Ishikawa (cell line): Measurements from ENCODE around the gene THRB.

Experiments
- CEBPB ChIP-seq: IDR thresholded peaks from 2 replicates; pipeline ENCODE4 v1.6.1; 2012
- CREB1 ChIP-seq: IDR thresholded peaks from 2 replicates; pipeline ENCODE4 v1.6.1; 2012; ENCODE audit warnings: low read depth
- EP300 ChIP-seq: IDR thresholded peaks from 2 replicates; pipeline ENCODE4 v1.6.1; 2012; ENCODE audit warnings: borderline replicate concordance
- FOXM1 ChIP-seq: IDR thresholded peaks from 2 replicates; pipeline ENCODE4 v1.6.1; 2012; ENCODE audit warnings: low read depth, borderline replicate concordance
- RAD21 ChIP-seq: IDR thresholded peaks from 2 replicates; pipeline ENCODE4 v1.6.1; 2012; ENCODE audit warnings: low read depth
- REST ChIP-seq: IDR thresholded peaks from 2 replicates; pipeline ENCODE4 v1.6.1; 2012; ENCODE audit warnings: low read depth, mild to moderate bottlenecking
- TAF1 ChIP-seq: IDR thresholded peaks from 2 replicates; pipeline ENCODE4 v1.6.1; 2012; ENCODE audit warnings: low read depth, mild to moderate bottlenecking
- TCF12 ChIP-seq: IDR thresholded peaks from 2 replicates; pipeline ENCODE4 v1.6.1; 2012; ENCODE audit warnings: low read depth
- USF1 ChIP-seq: IDR thresholded peaks from 2 replicates; pipeline ENCODE4 v1.6.1; 2012

DNA sequence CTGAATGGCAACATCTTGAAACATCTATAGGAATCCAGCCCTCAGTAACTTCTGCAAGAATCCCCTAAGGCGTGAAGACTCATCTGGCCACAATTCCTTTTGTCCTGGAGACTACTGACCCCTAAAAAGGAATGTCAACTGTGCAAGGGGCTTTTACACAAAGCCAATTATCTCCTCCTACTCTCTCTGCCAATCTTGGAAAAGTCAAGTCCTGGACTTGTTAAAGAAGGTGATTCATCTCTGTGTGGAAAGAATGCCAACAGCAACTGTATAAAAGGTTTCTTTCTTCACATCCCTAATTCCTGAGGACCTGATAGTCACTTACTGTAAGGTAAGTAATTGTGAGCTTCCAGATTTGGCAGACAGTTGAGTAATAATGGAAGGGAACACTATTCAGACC is 22.3 kb downstream of the THRB start:
- no peak for TF ChIP-seq EP300
- TF ChIP-seq CEBPB = no peak
- no peak for TF ChIP-seq FOXM1
- TF ChIP-seq TAF1 = no peak
- no peak for TF ChIP-seq RAD21
- TF ChIP-seq TCF12 = no peak
- no peak for TF ChIP-seq REST
- TF ChIP-seq CREB1 = no peak
- TF ChIP-seq USF1 = no peak
